T-helper 2 cell (primary cell): ENCODE measurements around the gene FARS2.

Experiments
- DNase-seq, 5 experiments: peaks; one replicate each; pipeline versions ENCODE4 v3.0.0 to v3.0.0-alpha.2; 2012 to 2022

FARS2 gene

GRCh38 chr6:5379647-5380242 is 118.4 kb downstream of the FARS2 start:
- DNase-seq = peak in 1 of 5 experiments; percentile 68

GRCh38 chr6:5383856-5384255 is 122.5 kb downstream of the FARS2 start:
- DNase-seq = no peak

GRCh38 chr6:5384276-5384675 is 123.0 kb downstream of the FARS2 start:
- DNase-seq = no peak

GRCh38 chr6:5388326-5388725 is 127.0 kb downstream of the FARS2 start:
- DNase-seq = no peak

GRCh38 chr6:5389086-5389745 is 127.9 kb downstream of the FARS2 start:
- no peak for DNase-seq

- DNase-seq = no peak
Measured at GRCh38 chr6:5390177-5390576, 128.9 kb downstream of the FARS2 start.

GRCh38 chr6:5394280-5394679 is 133.0 kb downstream of the FARS2 start:
- no peak for DNase-seq

DNA sequence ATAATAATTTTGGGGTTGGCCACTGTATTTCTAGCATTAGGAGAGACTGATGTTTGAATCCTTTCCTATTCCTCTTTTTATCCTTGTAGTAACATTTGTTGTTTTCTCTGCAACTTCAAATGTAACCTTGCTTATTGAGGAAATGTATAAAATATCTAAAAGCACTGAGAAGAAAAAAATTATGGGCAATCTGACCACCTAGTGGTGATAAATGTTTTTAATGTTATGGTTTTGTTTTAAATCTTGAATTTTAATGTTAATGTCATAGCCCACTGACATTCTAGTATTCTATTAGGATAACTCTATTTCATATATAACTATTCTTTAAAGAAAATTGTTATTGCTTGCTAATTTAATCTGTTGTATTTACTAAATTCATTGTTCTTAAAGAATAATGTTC is 134.4 kb downstream of the FARS2 start:
- DNase-seq = no peak

GRCh38 chr6:5398530-5398929 is 137.2 kb downstream of the FARS2 start:
- DNase-seq = peak in 1 of 5 experiments; percentile 83

GRCh38 chr6:5399391-5399790 is 138.1 kb downstream of the FARS2 start:
- DNase-seq = no peak

- DNase-seq = peak in 1 of 5 experiments; percentile 38
Measured at GRCh38 chr6:5401845-5402738, 140.8 kb downstream of the FARS2 start.

DNA sequence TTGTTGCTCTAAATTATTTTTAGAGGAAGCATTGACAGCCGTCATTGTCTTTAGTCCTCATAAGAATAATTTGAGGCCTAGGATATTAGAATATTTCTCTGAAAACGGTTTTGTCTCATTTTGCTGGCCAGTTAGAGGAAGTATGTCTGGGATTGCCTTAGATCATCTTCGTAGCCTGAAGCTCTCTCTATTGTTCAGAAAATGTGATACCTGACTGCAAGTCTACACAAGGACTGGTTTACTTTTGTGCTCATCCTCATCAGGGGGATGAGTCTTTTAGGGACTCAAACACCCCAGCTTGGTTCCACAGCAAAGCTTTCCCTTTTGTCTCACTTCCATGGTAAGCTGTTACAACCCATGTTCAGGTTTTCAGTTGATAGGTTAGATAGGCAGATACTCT is 141.8 kb downstream of the FARS2 start:
- no peak for DNase-seq

DNA sequence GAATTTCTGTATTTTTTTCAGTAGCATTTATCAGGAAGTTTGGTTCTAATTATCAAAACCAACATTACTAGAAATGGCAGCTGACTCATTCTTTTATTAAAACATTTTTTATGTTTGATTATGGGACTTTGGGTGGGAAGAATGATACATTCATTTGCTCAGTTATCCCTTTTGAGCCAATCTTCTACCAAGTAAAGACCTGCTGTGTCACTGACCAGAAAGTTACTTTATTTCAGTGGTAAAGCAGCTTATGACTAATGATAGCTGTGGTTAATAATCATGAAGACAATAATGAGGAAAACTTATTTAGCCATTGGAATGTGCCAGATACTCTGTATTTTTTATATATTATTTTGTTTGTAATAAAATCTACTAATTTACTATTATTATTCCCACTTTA is 142.3 kb downstream of the FARS2 start:
- DNase-seq = no peak

- no peak for DNase-seq
Measured at GRCh38 chr6:5405976-5406375, 144.7 kb downstream of the FARS2 start.

DNA sequence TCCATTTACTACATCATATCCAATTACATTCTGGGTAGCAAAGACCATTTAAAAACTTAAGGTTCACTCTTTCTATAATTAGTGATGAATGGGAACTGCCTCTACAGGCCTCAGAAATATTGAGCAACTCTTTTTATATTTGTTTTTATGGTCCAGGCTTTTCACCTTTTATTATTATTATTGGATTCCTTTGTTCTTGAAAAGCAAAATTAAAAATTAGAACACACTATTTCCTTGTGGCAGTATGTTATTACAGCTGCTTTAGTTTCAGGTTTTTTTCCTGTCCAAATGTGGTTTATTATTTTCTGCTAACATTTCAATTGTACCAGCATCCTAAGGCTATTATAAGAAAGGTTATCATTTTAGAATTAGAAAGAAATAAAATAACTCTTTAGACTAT is 150.1 kb downstream of the FARS2 start:
- no peak for DNase-seq

DNA sequence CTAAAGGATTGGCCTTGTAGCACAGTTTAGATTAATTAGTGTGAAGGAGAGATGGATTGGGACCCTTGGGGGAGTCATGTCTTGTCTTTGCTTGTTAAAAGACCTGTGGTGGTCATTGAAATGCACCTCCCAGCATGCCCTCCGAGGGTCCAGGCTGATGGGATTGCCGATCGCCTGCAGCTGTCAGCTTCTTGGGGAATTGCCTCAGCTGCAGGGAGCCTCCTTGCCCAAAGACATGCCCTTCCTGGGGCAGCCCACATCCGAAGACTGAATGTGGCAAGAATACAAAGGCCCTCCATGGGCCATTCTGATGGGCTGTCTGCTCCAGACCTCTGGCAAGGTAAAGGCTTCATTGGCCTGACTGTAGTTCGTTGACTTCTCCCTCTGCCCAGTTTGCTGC is 150.7 kb downstream of the FARS2 start:
- no peak for DNase-seq

- no peak for DNase-seq
Measured at GRCh38 chr6:5412663-5413062, 151.3 kb downstream of the FARS2 start.

- DNase-seq = no peak
Measured at GRCh38 chr6:5416250-5416649, 154.9 kb downstream of the FARS2 start.

DNA sequence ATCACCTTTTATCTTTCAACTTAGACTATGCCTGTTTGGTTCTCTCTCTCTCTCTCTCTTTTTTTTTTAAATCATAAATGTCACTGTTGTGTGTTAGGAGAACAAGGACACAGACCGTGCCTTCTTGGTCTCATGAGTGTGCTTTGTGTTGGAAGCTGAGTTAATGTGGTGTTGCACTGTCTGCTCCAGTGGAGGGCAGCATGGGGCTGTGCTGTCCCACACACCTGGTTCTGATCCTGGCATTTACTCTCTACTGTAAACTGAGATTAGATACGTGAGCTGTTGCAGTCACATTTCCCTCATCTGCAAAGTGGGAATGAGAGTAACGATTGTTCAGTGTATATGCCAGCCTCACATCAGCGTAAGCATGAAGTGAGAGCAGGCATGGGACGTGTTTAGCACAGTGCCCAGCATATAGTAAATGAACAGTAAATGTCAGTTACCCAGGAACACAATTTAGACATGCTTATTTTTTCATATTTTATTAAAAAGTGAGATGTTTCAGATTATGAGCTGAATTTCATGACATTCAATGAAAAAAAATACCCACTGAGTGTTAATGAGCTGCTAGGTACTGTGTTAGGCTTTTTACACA is 161.1 kb downstream of the FARS2 start:
- peak in 1 of 5 experiments; percentile 17 for DNase-seq

GRCh38 chr6:5423251-5423650 is 161.9 kb downstream of the FARS2 start:
- no peak for DNase-seq

GRCh38 chr6:5424726-5425125 is 163.4 kb downstream of the FARS2 start:
- no peak for DNase-seq

GRCh38 chr6:5425267-5425666 is 164.0 kb downstream of the FARS2 start:
- no peak for DNase-seq

- DNase-seq = no peak
Measured at GRCh38 chr6:5425797-5426196, 164.5 kb downstream of the FARS2 start.
